Prostate gland (tissue), 2 donors: Measurements from ENCODE around the gene CLN6.

Experiments used
- POLR2AphosphoS5 ChIP-seq: sonication (generic); formaldehyde crosslinking; IDR thresholded peaks from one replicate; pipeline ENCODE4 v1.6.1; 2017; ENCODE audit warnings: antibody characterized with exemption
- TF ChIP-seq, protein P1 (sequence below), 4 experiments: fragments of 200-600 bp in 2 of 4; fragments of 450-650 bp in 2 of 4; sonication (generic) in 2 of 4; IDR thresholded peaks; 1 replicate in 3 of 4; 2 replicates in 1 of 4; pipeline ENCODE4 v1.5.1; 2016 to 2019; ENCODE audit warnings: antibody characterized with exemption in 4 of 4, mild to moderate bottlenecking in 2 of 4, moderate library complexity in 2 of 4

DNA sequence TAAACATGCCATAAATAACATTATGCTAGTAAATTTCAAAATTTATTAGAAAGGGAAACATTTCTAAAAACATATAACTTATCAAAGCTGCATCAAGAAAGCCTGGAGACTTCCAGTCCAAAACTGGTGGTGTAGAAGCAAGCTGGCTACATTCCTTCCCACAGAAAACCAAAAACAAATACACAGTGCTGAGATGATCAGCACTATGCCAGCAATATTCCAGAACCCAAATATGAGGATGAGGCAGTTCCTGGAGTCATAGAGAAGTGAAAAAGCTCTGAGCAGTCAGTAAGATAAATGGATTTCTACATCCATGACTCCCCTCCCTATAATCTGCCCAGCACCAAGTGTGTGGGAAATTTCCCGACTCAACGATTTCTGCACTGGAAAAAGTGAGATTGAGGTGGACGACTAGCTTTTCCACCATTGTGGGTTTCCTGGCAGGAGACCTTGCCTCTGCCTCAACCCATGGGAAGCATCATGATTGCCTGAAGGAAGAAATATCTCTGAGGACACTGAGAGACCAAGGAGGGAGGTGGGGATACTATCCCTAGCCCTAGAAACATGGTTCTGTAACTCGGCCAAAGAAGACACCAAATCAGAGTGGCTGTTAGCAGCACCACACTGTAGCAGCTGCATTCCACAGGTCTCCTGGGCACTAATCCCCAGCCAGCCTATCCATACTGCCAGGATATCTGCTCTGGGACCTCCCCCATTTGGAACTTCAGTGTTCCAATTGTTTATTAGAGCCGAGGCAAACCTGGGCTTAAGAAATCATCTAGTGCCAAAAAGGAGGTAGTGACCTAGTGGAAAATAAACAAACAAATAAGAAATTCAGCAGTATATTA, 11.8 kb upstream of the CLN6 start:
- TF ChIP-seq, protein P1, sequence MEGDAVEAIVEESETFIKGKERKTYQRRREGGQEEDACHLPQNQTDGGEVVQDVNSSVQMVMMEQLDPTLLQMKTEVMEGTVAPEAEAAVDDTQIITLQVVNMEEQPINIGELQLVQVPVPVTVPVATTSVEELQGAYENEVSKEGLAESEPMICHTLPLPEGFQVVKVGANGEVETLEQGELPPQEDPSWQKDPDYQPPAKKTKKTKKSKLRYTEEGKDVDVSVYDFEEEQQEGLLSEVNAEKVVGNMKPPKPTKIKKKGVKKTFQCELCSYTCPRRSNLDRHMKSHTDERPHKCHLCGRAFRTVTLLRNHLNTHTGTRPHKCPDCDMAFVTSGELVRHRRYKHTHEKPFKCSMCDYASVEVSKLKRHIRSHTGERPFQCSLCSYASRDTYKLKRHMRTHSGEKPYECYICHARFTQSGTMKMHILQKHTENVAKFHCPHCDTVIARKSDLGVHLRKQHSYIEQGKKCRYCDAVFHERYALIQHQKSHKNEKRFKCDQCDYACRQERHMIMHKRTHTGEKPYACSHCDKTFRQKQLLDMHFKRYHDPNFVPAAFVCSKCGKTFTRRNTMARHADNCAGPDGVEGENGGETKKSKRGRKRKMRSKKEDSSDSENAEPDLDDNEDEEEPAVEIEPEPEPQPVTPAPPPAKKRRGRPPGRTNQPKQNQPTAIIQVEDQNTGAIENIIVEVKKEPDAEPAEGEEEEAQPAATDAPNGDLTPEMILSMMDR (IDR thresholded peaks at IDR 0.05) = no peak
- TF ChIP-seq POLR2AphosphoS5 = no peak
